H1 (cell line): ENCODE measurements around the gene P2RY8. TPM values are rescaled to one million over a fixed set of nuclear protein-coding genes. Genes with fewer than 3 reads are reported as not detected.

Experiments
- CTCF ChIA-PET: fragments of 300-600 bp; sonication (Branson Sonifier 250); formaldehyde crosslinking; loops from one replicate; lab custom pipeline; 2021; ENCODE audit not compliant: partially characterized antibody; lab: Charles Lee
- POLR2A ChIA-PET: fragments of 300-600 bp; sonication (Branson Sonifier 250); formaldehyde crosslinking; loops from one replicate; lab custom pipeline; 2021; ENCODE audit warnings: inconsistent platforms; ENCODE audit not compliant: partially characterized antibody; lab: Charles Lee
- DNase-seq, 2 experiments: peaks; one replicate each; pipeline versions ENCODE4 v3.0.0 to v3.0.0-alpha.2; 2010 to 2022; ENCODE audit warnings: low spot score in 2 of 2, low read depth in 1 of 2, mixed read lengths in 1 of 2
- FAIRE-seq: peaks from 2 replicates; lab custom pipeline; 2011; peaks lifted over from hg19 to GRCh38; lab: Jason Lieb, UNC
- H2AFZ ChIP-seq: 2 replicates; pipeline ENCODE4 v1.8.1; 2012; ENCODE audit warnings: low read length, inconsistent platforms
- H2AK5ac ChIP-seq: 2 replicates; pipeline ENCODE4 v1.6.1; 2013; ENCODE audit warnings: low read depth, low read length
- H2BK120ac ChIP-seq: replicated peaks from 2 replicates; pipeline ENCODE3; 2013; ENCODE audit warnings: low read depth, low read length, inconsistent platforms
- H2BK12ac ChIP-seq: 2 replicates; pipeline ENCODE4 v1.6.1; 2013; ENCODE audit warnings: low read depth, low read length
- H2BK15ac ChIP-seq: 2 replicates; pipeline ENCODE4 v1.6.1; 2013; ENCODE audit warnings: low read length
- H2BK20ac ChIP-seq: 2 replicates; pipeline ENCODE4 v1.6.1; 2013; ENCODE audit warnings: low read length
- H2BK5ac ChIP-seq: 2 replicates; pipeline ENCODE4 v1.6.1; 2013; ENCODE audit warnings: low read depth, low read length
- H3K14ac ChIP-seq: 2 replicates; pipeline ENCODE4 v1.6.1; 2013; ENCODE audit warnings: inconsistent platforms; ENCODE audit not compliant: insufficient read length
- H3K18ac ChIP-seq: 2 replicates; pipeline ENCODE4 v1.6.1; 2013; ENCODE audit warnings: low read length; ENCODE audit errors: extremely low read depth
- H3K23ac ChIP-seq: 2 replicates; pipeline ENCODE4 v1.6.1; 2013; ENCODE audit warnings: inconsistent platforms; ENCODE audit not compliant: insufficient read length
- H3K23me2 ChIP-seq: 2 replicates; pipeline ENCODE4 v1.6.1; 2013; ENCODE audit warnings: low read depth, low read length
- H3K27ac ChIP-seq: 2 replicates; pipeline ENCODE4 v1.6.1; 2011; ENCODE audit warnings: low read depth, low read length, inconsistent platforms
- H3K27me3 ChIP-seq, 4 experiments: replicated peaks in 1 of 4; 1 replicate in 1 of 4; 2 replicates in 3 of 4; pipeline versions ENCODE4 v1.6.1 to v1.8.1; 2011 to 2013; ENCODE audit warnings: low read length in 3 of 4, mild to moderate bottlenecking in 3 of 4, inconsistent platforms in 2 of 4, mixed read lengths in 2 of 4, moderate library complexity in 1 of 4; ENCODE audit not compliant: control insufficient read depth in 3 of 4, insufficient read depth in 3 of 4; ENCODE audit errors: extremely low read depth in 1 of 4
- H3K36me3 ChIP-seq, 4 experiments: 2 replicates each; pipeline versions ENCODE4 v1.6.1 to v1.8.1; 2011 to 2013; ENCODE audit warnings: mild to moderate bottlenecking in 4 of 4, low read length in 3 of 4, moderate library complexity in 2 of 4, control low read depth in 1 of 4, inconsistent platforms in 1 of 4; ENCODE audit not compliant: insufficient read depth in 4 of 4, control insufficient read depth in 2 of 4
- H3K4ac ChIP-seq: replicated peaks from 2 replicates; pipeline ENCODE3; 2013; ENCODE audit warnings: low read length, low read depth, mixed read lengths, inconsistent platforms; ENCODE audit not compliant: insufficient read length
- H3K4me1 ChIP-seq, 4 experiments: replicated peaks in 1 of 4; 1 replicate in 1 of 4; 2 replicates in 3 of 4; pipeline versions ENCODE4 v1.6.1 to v1.8.1; 2011 to 2013; ENCODE audit warnings: low read length in 3 of 4, inconsistent platforms in 2 of 4, mixed read lengths in 1 of 4; ENCODE audit not compliant: insufficient read depth in 4 of 4, control insufficient read depth in 3 of 4
- H3K4me2 ChIP-seq, 2 experiments: 2 replicates each; pipeline versions ENCODE4 v1.6.1 to v1.8.1; 2011 to 2013; ENCODE audit warnings: low read depth in 2 of 2, low read length in 2 of 2, control low read depth in 1 of 2, inconsistent platforms in 1 of 2, mild to moderate bottlenecking in 1 of 2; ENCODE audit not compliant: insufficient read depth in 1 of 2
- H3K4me3 ChIP-seq, 4 experiments: fragments of 200-600, 300-600 bp in 1 of 4; sonication (generic), shearing (Covaris generic), sonication (Bioruptor Twin) in 1 of 4; 2 replicates each; pipeline versions ENCODE4 v1.5.1 to v1.8.1; 2011 to 2016; ENCODE audit warnings: low read length in 4 of 4, low read depth in 3 of 4, control low read depth in 2 of 4, inconsistent platforms in 2 of 4, mild to moderate bottlenecking in 2 of 4, mixed read lengths in 1 of 4, moderate library complexity in 1 of 4; ENCODE audit not compliant: insufficient read depth in 2 of 4; ENCODE audit errors: extremely low read depth in 1 of 4
- H3K56ac ChIP-seq: replicated peaks from 2 replicates; pipeline ENCODE3; 2013; ENCODE audit warnings: low read depth, mild to moderate bottlenecking, mixed read lengths, low read length, inconsistent platforms; ENCODE audit not compliant: insufficient read length
- H3K79me1 ChIP-seq: 2 replicates; pipeline ENCODE4 v1.6.1; 2013; ENCODE audit warnings: low read depth, low read length, control low read depth
- H3K79me2 ChIP-seq, 2 experiments: 2 replicates each; pipeline versions ENCODE4 v1.6.1 to v1.8.1; 2012 to 2013; ENCODE audit warnings: low read length in 2 of 2, mild to moderate bottlenecking in 2 of 2, inconsistent platforms in 1 of 2; ENCODE audit not compliant: insufficient read depth in 2 of 2, control insufficient read depth in 1 of 2
- H3K9ac ChIP-seq, 4 experiments: replicated peaks in 1 of 4; 1 replicate in 1 of 4; 2 replicates in 3 of 4; pipeline versions ENCODE4 v1.6.1 to v1.8.1; 2011 to 2013; ENCODE audit warnings: low read depth in 3 of 4, low read length in 3 of 4, control low read depth in 2 of 4, mild to moderate bottlenecking in 2 of 4, moderate library complexity in 2 of 4, inconsistent platforms in 1 of 4; ENCODE audit errors: extremely low read depth in 1 of 4
- H3K9me3 ChIP-seq, 2 experiments: 2 replicates each; pipeline versions ENCODE4 v1.6.1 to v1.8.1; 2012 to 2013; ENCODE audit warnings: mild to moderate bottlenecking in 2 of 2, moderate library complexity in 2 of 2, control low read depth in 1 of 2, inconsistent platforms in 1 of 2, low read depth in 1 of 2, low read length in 1 of 2, mixed read lengths in 1 of 2; ENCODE audit not compliant: insufficient read depth in 2 of 2
- H4K20me1 ChIP-seq, 2 experiments: replicated peaks in 1 of 2; 2 replicates each; pipeline versions ENCODE3 to v1.8.1; 2011 to 2013; ENCODE audit warnings: inconsistent platforms in 2 of 2, low read length in 2 of 2, mild to moderate bottlenecking in 1 of 2; ENCODE audit not compliant: insufficient read depth in 2 of 2, control insufficient read depth in 1 of 2
- H4K5ac ChIP-seq: 2 replicates; pipeline ENCODE4 v1.6.1; 2013; ENCODE audit warnings: low read length, low read depth, mixed read lengths, inconsistent platforms; ENCODE audit not compliant: insufficient read length
- H4K8ac ChIP-seq: 2 replicates; pipeline ENCODE4 v1.8.0; 2013; ENCODE audit warnings: mild to moderate bottlenecking, moderate library complexity, low read length, inconsistent platforms; ENCODE audit not compliant: insufficient read depth; ENCODE audit errors: extremely low read depth
- H4K91ac ChIP-seq: replicated peaks from 2 replicates; pipeline ENCODE3; 2013; ENCODE audit warnings: low read length, mixed read lengths, inconsistent platforms; ENCODE audit not compliant: insufficient read length
- CEBPB ChIP-seq: IDR thresholded peaks from 2 replicates; pipeline ENCODE4 v1.6.1; 2012; ENCODE audit warnings: low read depth, low read length
- JUN ChIP-seq: IDR thresholded peaks from 2 replicates; pipeline ENCODE4 v1.6.1; 2011; ENCODE audit warnings: low read depth, mild to moderate bottlenecking, improper control_type of control experiment, low read length
- NRF1 ChIP-seq: IDR thresholded peaks from 2 replicates; pipeline ENCODE4 v1.6.1; 2011; ENCODE audit warnings: mild to moderate bottlenecking, low read depth, low read length, improper control_type of control experiment
- POLR2A ChIP-seq, 2 experiments: IDR thresholded peaks; 1 replicate in 1 of 2; 2 replicates in 1 of 2; pipeline ENCODE4 v1.6.1; 2011; ENCODE audit warnings: low read depth in 2 of 2, low read length in 2 of 2, mild to moderate bottlenecking in 2 of 2; ENCODE audit errors: control extremely low read depth in 1 of 2
- POU5F1 ChIP-seq: IDR thresholded peaks from 2 replicates; pipeline ENCODE4 v1.6.1; 2011; ENCODE audit warnings: low read depth, mild to moderate bottlenecking, low read length, moderate library complexity
- SAP30 ChIP-seq: fragments of 300-600 bp; sonication (generic); IDR thresholded peaks from 2 replicates; pipeline ENCODE4 v1.7.1; 2012; ENCODE audit warnings: low read length, moderate library complexity, mild to moderate bottlenecking, inconsistent platforms; ENCODE audit not compliant: insufficient read depth, insufficient replicate concordance
- SIRT6 ChIP-seq: IDR thresholded peaks from one replicate; pipeline ENCODE4 v1.7.1; 2012; ENCODE audit warnings: low read length, inconsistent platforms
- SP1 ChIP-seq: IDR thresholded peaks from 2 replicates; pipeline ENCODE4 v1.6.1; 2011; ENCODE audit warnings: low read depth, low read length
- SP4 ChIP-seq: IDR thresholded peaks from 2 replicates; pipeline ENCODE4 v1.6.1; 2012; ENCODE audit warnings: low read length, inconsistent platforms
- TCF12 ChIP-seq: IDR thresholded peaks from 2 replicates; pipeline ENCODE4 v1.6.1; 2011; ENCODE audit warnings: low read depth, mild to moderate bottlenecking, low read length
- YY1 ChIP-seq: IDR thresholded peaks from 2 replicates; pipeline ENCODE4 v1.6.1; 2011; ENCODE audit warnings: low read depth, mild to moderate bottlenecking, low read length
- WGBS, 2 experiments: shearing (Covaris generic) in 1 of 2; methylation state at CpG; one replicate each; pipeline versions ENCODE4 v1.1.6 to v1.1.7; 2013 to 2015; ENCODE audit warnings: low lambda C conversion rate in 2 of 2, mixed read lengths in 2 of 2, inconsistent platforms in 1 of 2, low coverage in 1 of 2, missing lambda C conversion rate in 1 of 2; ENCODE audit not compliant: insufficient replicate concordance in 2 of 2, insufficient coverage in 1 of 2, insufficient read length in 1 of 2; ENCODE audit errors: extremely low coverage in 1 of 2, missing lambda C conversion rate in 1 of 2; 5-methylcytosine and 5-hydroxymethylcytosine counted together
- polyA plus RNA-seq, 7 experiments: library from polyadenylated mRNA; depleted of rRNA in 3 of 7; stranded (reverse) in 5 of 7; unstranded in 2 of 7; fragments of >200 nt in 5 of 7; fragments of 200-250 nt in 2 of 7; gene quantifications; 1 replicate in 5 of 7; 2 replicates in 1 of 7; 4 replicates in 1 of 7; pipeline versions ENCODE4 v1.2.1 to v1.2.3, GENCODE V29; 2011 to 2013; ENCODE audit warnings: missing spikeins in 2 of 7, mixed read lengths in 2 of 7
- total RNA-seq: library from RNA; stranded (reverse); fragmentation: NEBNext Ultra II Directional; extraction: Animal tissue kit (Norgen Biotek cat#: 25700); gene quantifications from 2 replicates; pipeline ENCODE4 v1.2.1, GENCODE V29; 2021
- TF ChIP-seq, protein P1 (sequence below): IDR thresholded peaks from 2 replicates; pipeline ENCODE4 v1.6.1; 2012; ENCODE audit warnings: inconsistent platforms
- TF ChIP-seq, protein P2 (sequence below): IDR thresholded peaks from 2 replicates; pipeline ENCODE4 v1.6.1; 2012; ENCODE audit warnings: inconsistent platforms

Gene P2RY8
- total and polyA plus RNA-seq, 2 of the 8 experiments (the other 6 are each of a cell fraction or from before 2014, with no cell fraction given) = 0.09 to 0.15 TPM

DNA sequence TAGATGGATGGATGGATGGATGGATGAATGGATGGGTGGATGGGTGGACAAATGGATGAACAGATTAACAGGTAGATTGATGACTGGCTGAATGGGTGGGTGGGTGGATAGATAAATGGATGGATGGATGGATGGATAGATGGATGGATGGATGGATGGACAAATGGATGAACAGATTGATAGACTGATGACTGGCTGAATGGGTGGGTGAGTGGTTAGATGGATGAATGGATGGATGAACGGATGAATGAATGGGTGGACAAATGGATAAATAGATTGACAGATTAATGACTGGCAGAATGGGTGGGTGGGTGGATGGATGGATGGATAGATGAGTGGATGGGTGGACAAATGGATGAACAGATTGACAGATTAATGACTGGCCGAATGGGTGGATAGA is 40.9 kb upstream of the P2RY8 start:
- DNase-seq (no peak), FAIRE-seq (no peak)
- Histone ChIP-seq H4K8ac (no peak overlapping the region), H3K36me3 (no peaks in the 10 kb centered on the region), H4K5ac (no peak overlapping the region), H2BK5ac (no peak overlapping the region), H3K27me3 (no peaks in the 10 kb centered on the region), H3K4me2 (no peak overlapping the region), H3K23ac (no peak overlapping the region), H2BK12ac (no peak overlapping the region), H3K14ac (no peak overlapping the region), H3K18ac (no peak overlapping the region), H2AK5ac (no peak overlapping the region), H3K23me2 (peaks cover 22% of the 10 kb centered on the region; the same call in 1 of the 2 replicates), H2BK15ac (no peak overlapping the region), H3K56ac (no peak overlapping the region), H3K4me1 (no peaks in the 10 kb centered on the region), H3K9me3 (peaks cover 0 to 3% of the 10 kb centered on the region in 2 experiments; a peak in 2 of 4 replicates), H2BK120ac (no peak overlapping the region), H3K4me3 (no peak overlapping the region), H3K79me1 (no peaks in the 10 kb centered on the region), H3K27ac (no peak overlapping the region), H4K20me1 (no peaks in the 10 kb centered on the region), H2AFZ (no peak overlapping the region), H4K91ac (no peak overlapping the region), H3K9ac (no peak overlapping the region), H3K79me2 (no peaks in the 10 kb centered on the region), H2BK20ac (no peak overlapping the region), H3K4ac (no peak overlapping the region)
- CTCF ChIA-PET = no interaction called here
- 52% methylated on average over 2 of the region's 2 CpGs; no CpG with 5 or more reads in 1 of the 2 experiments for WGBS, 2 experiments
- POLR2A ChIA-PET = no interaction called here
- TF ChIP-seq POU5F1 (no peak), JUN (no peak), CEBPB (no peak), SP4 (no peak), SP1 (no peak), NRF1 (no peak), YY1 (no peak), SIRT6 (no peak), SAP30 (no peak), POLR2A (IDR thresholded peaks at IDR 0.05; ENCODE audit: control extremely low read depth in 1 of 2, low read depth in 2 of 2, low read length in 2 of 2) (no peak), TCF12 (no peak)
- TF ChIP-seq, protein P1, sequence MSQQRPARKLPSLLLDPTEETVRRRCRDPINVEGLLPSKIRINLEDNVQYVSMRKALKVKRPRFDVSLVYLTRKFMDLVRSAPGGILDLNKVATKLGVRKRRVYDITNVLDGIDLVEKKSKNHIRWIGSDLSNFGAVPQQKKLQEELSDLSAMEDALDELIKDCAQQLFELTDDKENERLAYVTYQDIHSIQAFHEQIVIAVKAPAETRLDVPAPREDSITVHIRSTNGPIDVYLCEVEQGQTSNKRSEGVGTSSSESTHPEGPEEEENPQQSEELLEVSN = no peak
- TF ChIP-seq, protein P2, sequence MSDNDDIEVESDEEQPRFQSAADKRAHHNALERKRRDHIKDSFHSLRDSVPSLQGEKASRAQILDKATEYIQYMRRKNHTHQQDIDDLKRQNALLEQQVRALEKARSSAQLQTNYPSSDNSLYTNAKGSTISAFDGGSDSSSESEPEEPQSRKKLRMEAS = no peak
